ENCODE data around the gene KCNK2. TPM values are rescaled to one million over a fixed set of nuclear protein-coding genes. Genes with fewer than 3 reads are reported as not detected.

The KCNK2 gene
- total and polyA plus RNA-seq, 2 of the 4 experiments (the other 2 are of a cell fraction) = 45.9 to 86.9 TPM

- Histone ChIP-seq H3K4me2 (ENCODE audit: low read depth, low read length) (no peak overlapping the region), H3K23ac (ENCODE audit: low read depth, low read length) (no peak overlapping the region), H3K9me1 (ENCODE audit: insufficient read depth, low read length) (no peaks in the 10 kb centered on the region), H3K27ac (ENCODE audit: insufficient read depth, low read length) (no peak overlapping the region), H4K5ac (ENCODE audit: low read depth, low read length) (no peak overlapping the region), H3K18ac (ENCODE audit: low read depth, low read length) (no peak overlapping the region), H3K56ac (ENCODE audit: extremely low read depth, insufficient read depth, low read length) (no peak overlapping the region), H3K9ac (ENCODE audit: low read depth, low read length) (no peak overlapping the region), H3K36me3 (ENCODE audit: control insufficient read depth, insufficient read depth, low read length) (no peaks in the 10 kb centered on the region), H3K9me3 (ENCODE audit: control insufficient read depth, insufficient read depth, low read length) (no peaks in the 10 kb centered on the region), H3K4me3 (ENCODE audit: insufficient read depth, low read depth, low read length) (no peak overlapping the region), H3K4ac (ENCODE audit: low read depth, low read length) (no peak overlapping the region), H2BK5ac (ENCODE audit: low read depth, low read length, poor library complexity, severe bottlenecking) (no peak overlapping the region), H2AK5ac (ENCODE audit: low read depth, low read length) (no peak overlapping the region), H2BK120ac (ENCODE audit: low read depth, low read length) (no peak overlapping the region), H4K8ac (ENCODE audit: low read depth in 2 of 2, low read length in 2 of 2) (no peak overlapping the region), H3K14ac (replicated peaks; ENCODE audit: low read depth, low read length) (no peak overlapping the region), H2BK20ac (ENCODE audit: low read depth, low read length) (no peak overlapping the region), H3K79me1 (ENCODE audit: low read depth in 1 of 2, low read length in 2 of 2) (no peaks in the 10 kb centered on the region), H3K27me3 (ENCODE audit: control insufficient read depth, insufficient read depth, low read length) (no peaks in the 10 kb centered on the region), H4K20me1 (ENCODE audit: insufficient read depth, low read length) (no peaks in the 10 kb centered on the region), H2AK9ac (replicated peaks; ENCODE audit: low read depth, low read length, poor library complexity) (no peak overlapping the region), H2AFZ (replicated peaks; ENCODE audit: low read length, poor library complexity) (no peak overlapping the region), H2BK15ac (ENCODE audit: low read depth, low read length) (no peak overlapping the region), H4K91ac (ENCODE audit: insufficient read depth, low read depth, low read length) (no peak overlapping the region), H3K4me1 (ENCODE audit: control insufficient read depth, insufficient read depth, low read length) (no peaks in the 10 kb centered on the region)
- intact Hi-C loops (cut with micrococcal nuclease) (no loop called here), dilution Hi-C loops (cut with HindIII; ENCODE audit: low sequenced_read_pairs, unreplicated experiment) (no loop called here), in situ Hi-C loops (cut with MboI; ENCODE audit: low sequenced_read_pairs) (no loop called here)
- ATAC-seq (ENCODE audit: low read depth) = no peak
- TF ChIP-seq SMC3 (IDR thresholded peaks at IDR 0.05; ENCODE audit: low read depth, low read length) = no peak
- TF ChIP-seq MAFK (IDR thresholded peaks at IDR 0.05; ENCODE audit: low read depth, low read length) = no peak
- TF ChIP-seq USF2 (IDR thresholded peaks at IDR 0.05; ENCODE audit: low read depth, low read length) = no peak
- no peak for TF ChIP-seq RCOR1 (IDR thresholded peaks at IDR 0.05; ENCODE audit: insufficient replicate concordance, low read length)
- ChIA-PET CTCF (no interaction called here), POLR2A (ENCODE audit: unreplicated experiment) (no interaction called here)
- WGBS, 2 experiments (ENCODE audit: extremely low coverage in 2 of 2, insufficient read length in 1 of 2) = 100% methylated on average over 1 of the region's 6 CpGs; no CpG with 5 or more reads in 1 of the 2 experiments
- DNase-seq = no peak
- no TSS peak for BruUV-seq (replicated peaks)
Measured at GRCh38 chr1:215228193-215228592, 145.7 kb downstream of the KCNK2 start.
